ENCODE results near the gene CSNK2A2.

CSNK2A2 gene

GRCh38 chr16:58198022-58198683 lies at the start of gene CSNK2A2:
TSS of gene CSNK2A2 (minus strand) at chr16:58198106. CDS start at chr16:58197736, 370 bp downstream.
- DNase-seq: peak; percentile 32

GRCh38 chr16:58243528-58244004 lies 45.7 kb upstream of the CSNK2A2 start:
- DNase-seq: no peak

- DNase-seq: no peak
Observed at GRCh38 chr16:58236831-58237230, 38.9 kb upstream of the CSNK2A2 start.

- peak; percentile 56 for DNase-seq
Observed at GRCh38 chr16:58236231-58236690, 38.4 kb upstream of the CSNK2A2 start.

GRCh38 chr16:58235663-58236062 lies 37.8 kb upstream of the CSNK2A2 start:
- DNase-seq: no peak

DNA sequence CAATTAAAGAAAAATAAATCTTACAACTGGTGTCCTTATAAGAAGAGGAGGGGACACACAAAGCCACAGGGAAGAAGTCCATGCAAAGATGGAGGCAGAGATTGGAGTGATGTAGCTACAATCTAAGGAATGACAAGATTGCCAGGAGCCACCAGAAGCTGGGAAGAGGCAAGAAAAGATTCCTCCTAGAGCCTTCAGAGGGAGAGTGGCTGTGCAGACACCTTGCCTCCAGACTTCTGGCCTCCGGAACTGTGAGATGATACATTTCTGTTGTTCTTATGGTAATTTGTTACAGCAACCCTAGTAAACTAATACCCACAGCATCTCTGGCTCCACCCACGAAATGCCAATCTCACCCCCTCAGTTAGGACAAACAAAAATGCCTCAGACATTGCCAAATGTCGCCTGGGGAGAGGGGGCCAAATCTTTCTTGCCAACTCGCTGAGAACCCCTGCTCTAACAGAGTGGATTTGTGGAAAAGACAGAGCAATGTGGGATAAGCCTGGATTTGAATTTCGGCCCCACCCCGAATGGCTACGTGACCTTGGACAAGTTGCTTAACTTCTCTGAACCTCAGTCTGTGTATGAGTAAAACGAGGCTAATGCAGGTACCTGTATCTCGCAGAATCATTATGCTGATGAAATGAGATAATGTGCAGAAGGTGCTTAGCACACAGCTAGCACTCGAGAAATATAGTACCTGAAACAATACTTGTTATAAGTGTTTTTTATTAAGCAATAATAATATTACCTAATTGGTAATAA lies 37.1 kb upstream of the CSNK2A2 start:
- no peak for DNase-seq

DNA sequence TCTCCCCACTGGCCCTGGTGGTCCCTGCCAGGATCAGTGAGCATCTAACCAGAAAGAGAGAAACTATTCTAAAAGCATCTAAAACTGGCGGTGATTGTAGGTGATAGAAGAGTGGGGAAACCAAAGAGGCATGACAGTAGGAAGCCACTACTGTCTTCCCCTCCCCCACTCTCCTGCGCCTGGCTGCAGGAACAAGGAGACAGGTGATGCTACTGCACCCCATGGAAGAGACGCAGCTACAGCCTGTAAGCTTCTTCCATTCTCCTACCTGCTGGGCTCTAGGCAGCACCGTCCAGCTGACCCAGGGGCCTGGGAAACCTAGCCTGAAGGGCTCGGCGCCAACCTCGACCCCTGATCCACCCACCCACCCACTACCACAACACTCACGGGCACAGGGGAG lies 32.4 kb upstream of the CSNK2A2 start:
- no peak for DNase-seq

GRCh38 chr16:58226790-58227189 lies 28.9 kb upstream of the CSNK2A2 start:
- DNase-seq: no peak

DNA sequence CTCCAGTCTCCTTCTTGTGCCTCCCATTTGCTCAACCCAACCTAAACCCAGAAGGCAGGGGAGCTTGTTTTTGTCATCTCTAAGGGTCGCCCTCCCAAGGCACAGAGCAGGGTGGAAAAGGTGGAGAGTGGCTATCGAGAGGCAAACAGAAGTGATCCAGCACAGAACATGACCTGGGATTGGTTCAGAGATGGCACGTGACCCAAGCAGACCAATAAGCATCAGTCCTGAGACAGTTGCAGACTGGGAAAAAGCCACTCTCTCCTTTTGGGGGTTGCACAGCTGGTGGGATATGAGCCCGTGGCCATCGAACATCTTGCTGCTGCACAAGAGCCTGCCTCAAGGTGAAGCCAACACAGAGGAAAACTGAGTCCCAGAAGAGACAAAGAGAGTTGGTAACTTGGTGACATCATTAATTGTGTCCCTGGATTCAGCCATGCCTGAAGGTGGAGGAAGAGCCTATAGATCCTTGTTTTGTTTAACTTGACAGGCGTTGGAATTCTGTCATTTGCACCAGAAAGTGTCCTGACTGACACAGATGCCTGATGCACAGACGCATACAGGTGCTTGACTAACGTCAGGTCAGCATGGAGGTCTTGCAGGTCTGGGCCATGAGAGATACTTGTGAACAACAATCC lies 28.2 kb upstream of the CSNK2A2 start:
- DNase-seq: no peak

GRCh38 chr16:58222532-58223316 lies 24.8 kb upstream of the CSNK2A2 start:
- DNase-seq: no peak

GRCh38 chr16:58219432-58219831 lies 21.5 kb upstream of the CSNK2A2 start:
- DNase-seq: no peak

- DNase-seq: no peak
Observed at GRCh38 chr16:58218786-58219185, 20.9 kb upstream of the CSNK2A2 start.

- no peak for DNase-seq
Observed at GRCh38 chr16:58217311-58217925, 19.5 kb upstream of the CSNK2A2 start.

- no peak for DNase-seq
Observed at GRCh38 chr16:58212824-58213655, 15.1 kb upstream of the CSNK2A2 start.

- no peak for DNase-seq
Observed at GRCh38 chr16:58211846-58212245, 13.9 kb upstream of the CSNK2A2 start.

- DNase-seq: no peak
Observed at GRCh38 chr16:58211245-58211644, 13.3 kb upstream of the CSNK2A2 start.

- DNase-seq: no peak
Observed at GRCh38 chr16:58205276-58206036, 7.5 kb upstream of the CSNK2A2 start.

- DNase-seq: no peak
Observed at GRCh38 chr16:58201163-58201562, 3.3 kb upstream of the CSNK2A2 start.

GRCh38 chr16:58200004-58200797 lies 2.3 kb upstream of the CSNK2A2 start:
- no peak for DNase-seq
